GM18505 (cell line): ENCODE data around the gene NEK3.
A peak's percentile ranks its signal among the peaks of the same experiment; 100 is the strongest.
"Not testable (repeated sequence)": the region's sequence is repeated elsewhere in the genome, so short reads cannot be mapped to it uniquely, and the experiment has no call there.

Source experiments
- ATAC-seq: cut with Tn5 transposase; IDR thresholded peaks from one replicate; pipeline ENCODE4 v1.9.1; 2021; ENCODE audit not compliant: unreplicated experiment
- POLR2A ChIP-seq: IDR thresholded peaks from 4 replicates; pipeline ENCODE4 v1.6.1; 2011; ENCODE audit warnings: borderline replicate concordance; ENCODE audit not compliant: insufficient read depth, insufficient read length; ENCODE audit errors: extremely low read depth

The NEK3 gene

DNA sequence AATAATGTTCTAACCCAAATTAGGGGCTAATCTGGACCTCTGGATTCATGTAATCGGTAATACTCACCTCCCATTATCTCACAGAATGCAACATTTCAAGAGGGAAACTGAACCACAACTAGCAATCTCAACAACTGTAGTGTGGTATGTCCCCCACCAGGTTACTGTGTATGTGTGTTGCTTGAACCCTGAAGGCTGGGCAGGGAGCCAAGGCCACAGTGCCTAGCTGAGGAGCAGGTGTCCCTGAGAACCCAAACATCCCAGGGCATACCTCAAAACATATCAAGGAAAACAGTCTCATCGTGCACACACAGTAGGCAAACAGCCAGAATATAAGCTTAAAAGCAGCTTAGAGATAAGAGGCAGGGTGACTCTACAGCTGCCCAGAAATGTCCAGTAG lies 20.5 kb upstream of the NEK3 start:
- TF ChIP-seq POLR2A = no peak
- no peak for ATAC-seq

DNA sequence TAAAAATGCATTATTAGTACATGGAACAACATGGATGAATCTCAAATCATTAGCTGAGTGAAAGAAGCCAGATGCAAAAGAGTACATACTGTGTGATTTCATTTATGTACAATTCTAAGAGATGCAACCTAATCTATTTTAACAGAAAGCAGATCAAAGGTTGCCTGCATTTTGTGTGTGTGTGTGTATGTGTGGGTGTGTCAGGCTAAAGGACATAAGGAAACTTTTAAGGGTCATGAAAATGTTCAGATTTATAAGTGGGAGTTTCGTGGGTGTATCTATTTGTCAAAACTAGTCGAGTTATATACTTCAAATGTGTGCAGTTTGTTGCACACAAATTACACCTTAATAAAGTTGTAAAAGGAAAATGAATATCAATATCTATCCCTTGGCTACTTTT lies 17.9 kb upstream of the NEK3 start:
- no peak for ATAC-seq
- no peak for TF ChIP-seq POLR2A

DNA sequence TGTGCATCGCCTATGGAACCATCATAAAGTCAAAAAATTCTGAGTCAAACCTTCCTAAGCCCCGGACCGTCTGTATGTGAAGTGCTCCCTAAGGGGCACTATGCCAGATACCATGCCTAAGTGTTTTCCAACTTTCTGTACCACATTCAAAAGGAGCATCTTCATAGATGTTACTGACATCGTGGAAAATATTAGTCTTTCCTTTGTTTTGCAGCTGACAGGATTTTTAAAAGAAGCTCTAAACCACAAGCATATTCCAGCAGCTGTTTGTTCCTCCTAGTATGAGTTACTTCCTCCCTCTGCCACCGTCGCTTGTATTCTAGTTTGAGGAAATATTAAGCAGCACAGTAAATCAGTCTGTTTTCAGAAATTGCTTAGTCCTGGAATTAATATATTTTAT lies 14.6 kb upstream of the NEK3 start:
- ATAC-seq = not testable (repeated sequence)

DNA sequence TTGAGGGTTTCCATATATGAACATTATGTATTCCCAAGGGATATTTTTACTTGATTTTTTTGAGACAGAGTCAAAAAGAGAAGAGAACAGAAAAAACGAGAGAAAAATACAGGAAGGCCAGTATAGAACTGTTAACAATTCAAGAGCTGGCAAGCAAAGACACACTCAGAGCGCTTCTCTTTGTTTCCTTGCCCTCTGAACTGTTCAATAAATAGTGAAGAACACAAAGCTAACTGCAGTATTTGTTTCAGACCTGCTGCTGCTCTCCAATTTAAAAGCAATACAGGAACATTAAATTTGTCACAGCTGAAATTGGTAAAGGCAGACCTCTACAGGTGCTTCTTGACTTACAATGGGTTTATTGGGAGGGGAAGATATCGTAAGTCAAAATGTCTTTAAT lies 14.0 kb upstream of the NEK3 start:
- ATAC-seq = no peak

DNA sequence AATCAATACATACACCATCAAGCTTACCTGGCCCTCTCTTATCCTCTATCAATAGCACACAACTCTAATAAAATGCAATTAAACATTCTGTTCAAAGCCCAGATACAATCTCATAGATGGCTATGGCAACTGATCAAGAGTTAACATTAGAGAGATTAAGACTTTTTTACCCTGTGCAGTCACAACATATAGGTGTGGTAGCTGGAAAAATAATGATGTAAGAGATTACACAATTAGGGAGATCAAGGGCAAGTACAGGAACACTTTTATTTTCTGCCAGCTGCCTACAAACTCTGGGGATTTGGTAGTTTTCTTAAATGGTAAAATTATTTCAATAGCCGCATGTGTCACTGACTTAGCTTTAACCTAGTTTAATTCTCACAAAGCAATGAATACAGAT lies 12.3 kb upstream of the NEK3 start:
- not testable (repeated sequence) for ATAC-seq

More for the DNA sequence above, 14.0 kb upstream of the NEK3 start:
- TF ChIP-seq POLR2A = no peak

DNA sequence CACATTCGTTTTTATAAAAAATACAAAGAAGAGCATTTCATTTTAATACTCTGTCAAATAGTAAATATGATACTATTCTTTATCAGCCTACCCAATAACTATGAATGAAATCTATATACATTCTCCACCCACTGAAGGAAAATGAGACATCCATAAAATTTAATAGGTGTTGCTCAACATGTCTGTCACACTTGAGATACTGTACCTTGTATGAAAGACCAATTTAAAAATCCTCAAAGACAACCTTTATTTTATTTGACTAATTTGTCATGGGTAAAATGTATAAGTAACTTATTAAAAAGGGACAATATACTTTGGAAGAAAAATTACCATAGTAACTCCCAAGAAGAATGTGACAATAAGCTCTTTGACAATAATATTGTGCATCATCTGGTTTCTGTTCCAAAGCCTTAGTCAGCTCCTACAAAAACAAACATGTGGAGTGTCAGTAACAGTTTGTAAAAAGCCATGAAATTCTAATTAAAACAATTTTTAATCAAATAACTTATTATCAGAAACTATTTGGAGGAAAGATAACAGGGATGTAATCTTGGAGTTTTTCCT lies 11.5 kb upstream of the NEK3 start:
- not testable (repeated sequence) for ATAC-seq

DNA sequence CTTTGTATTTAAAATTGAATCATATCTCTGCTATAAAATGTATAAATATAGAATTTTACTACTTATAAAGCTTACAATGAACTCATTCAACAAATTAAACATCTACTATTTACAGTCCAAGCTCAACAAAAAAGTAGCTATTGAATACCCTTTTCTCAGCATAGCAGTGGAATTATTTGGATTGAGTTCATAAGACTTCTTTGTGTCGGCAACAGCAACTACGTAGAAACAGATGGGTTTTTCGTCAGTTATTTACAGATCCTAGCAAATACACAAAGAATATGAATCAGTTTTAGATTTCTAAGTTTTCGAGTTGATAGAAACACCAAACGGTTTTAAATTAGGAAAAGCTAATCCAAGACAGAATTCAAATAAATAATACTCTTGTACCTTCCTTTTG lies 10.4 kb upstream of the NEK3 start:
- TF ChIP-seq POLR2A = no peak
- ATAC-seq = no peak

DNA sequence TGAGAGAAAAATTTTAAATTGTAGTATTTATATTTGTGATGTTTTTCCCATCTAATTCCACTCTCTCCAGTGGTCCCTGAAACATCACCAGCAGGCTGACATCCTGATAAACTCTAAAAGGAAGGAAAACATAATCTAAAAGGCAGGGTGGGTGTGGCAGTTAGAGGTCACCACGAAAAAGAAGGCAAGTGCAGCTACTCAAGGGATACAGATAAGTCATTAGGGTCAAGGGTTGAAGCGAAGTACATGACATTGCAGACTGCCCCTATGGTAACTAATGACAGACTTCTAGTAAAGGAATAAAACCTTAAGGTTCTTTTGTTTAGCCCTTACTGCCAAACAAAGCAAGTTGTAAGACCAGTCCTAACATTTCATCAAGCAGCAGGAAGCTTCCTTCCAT lies 6.0 kb upstream of the NEK3 start:
- TF ChIP-seq POLR2A = no peak
- ATAC-seq = no peak

DNA sequence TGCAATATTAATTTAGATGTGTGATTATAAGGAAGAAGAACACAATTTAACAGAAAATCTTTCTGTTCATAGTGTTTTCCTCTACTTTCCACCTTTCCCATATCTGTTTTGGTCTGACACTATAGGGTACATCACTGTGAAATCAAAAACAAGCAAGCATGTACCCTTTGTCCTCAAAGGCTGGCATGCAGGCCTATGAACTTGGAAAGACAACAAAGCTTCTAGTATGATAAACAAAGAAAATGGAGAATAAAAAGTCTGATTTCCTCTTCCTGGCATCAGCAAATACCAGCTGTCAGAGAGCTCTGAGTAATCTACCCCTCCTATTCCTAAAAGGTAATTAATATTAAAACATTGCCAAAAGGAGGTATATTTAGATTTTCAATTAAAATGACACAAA lies 5.6 kb upstream of the NEK3 start:
- no peak for TF ChIP-seq POLR2A
- no peak for ATAC-seq

DNA sequence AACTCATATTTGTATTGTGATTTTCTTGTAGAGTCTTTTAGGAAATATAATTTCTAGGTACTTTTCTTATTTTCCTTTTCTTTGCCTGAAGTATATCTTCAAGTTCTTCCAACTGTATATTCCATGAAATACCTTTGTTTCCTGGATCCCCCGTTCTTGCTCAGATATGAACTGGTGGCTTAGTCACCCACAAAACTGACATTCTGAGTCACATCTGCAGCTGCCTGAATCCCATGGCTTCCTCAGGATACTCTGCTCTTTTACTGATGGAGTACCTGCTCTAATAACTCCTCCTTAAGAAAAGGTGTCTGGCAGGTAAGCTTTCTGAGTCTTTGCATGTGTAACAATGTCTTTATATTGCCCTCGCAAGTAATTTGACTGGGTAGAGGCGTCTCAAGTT lies 4.5 kb upstream of the NEK3 start:
- not testable (repeated sequence) for ATAC-seq

DNA sequence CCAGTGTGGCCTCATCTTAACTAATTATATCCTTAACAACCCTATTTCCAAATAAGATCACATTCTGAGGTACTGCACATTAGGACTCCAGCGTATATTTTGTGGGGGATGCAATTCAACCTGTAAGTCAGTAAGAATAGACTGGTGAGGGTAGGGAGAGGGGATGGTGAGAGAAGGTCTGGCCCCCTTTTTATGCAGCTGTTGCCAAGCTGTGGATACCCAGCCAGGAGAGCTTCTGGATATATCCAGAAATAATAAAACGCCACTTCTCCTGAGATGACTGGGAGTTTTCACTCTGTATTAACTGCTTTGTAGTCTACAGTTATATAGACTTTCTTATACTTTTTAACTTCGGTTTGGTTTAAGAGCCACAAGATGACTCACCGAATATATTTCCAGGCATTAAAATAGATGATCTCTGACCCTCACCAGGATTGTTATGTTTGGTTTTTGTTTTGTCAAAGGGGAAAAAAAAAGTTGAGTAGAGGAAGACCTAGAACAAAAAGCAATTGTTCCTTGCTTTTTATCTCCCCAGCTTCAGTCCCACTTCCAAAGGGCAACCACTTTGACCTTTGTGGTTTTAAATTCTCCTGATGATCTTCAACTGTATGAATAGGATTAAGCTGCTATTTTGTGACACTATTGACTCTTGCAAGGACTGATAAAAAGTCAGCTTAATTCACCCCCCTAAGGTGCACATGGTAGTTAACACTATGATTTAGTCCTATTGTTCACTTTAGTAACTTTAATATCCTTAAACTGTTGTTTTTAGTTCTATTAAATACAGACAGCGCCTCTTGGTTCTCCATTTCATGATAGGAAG lies 3.1 kb upstream of the NEK3 start:
- ATAC-seq = no peak
- TF ChIP-seq POLR2A = no peak

DNA sequence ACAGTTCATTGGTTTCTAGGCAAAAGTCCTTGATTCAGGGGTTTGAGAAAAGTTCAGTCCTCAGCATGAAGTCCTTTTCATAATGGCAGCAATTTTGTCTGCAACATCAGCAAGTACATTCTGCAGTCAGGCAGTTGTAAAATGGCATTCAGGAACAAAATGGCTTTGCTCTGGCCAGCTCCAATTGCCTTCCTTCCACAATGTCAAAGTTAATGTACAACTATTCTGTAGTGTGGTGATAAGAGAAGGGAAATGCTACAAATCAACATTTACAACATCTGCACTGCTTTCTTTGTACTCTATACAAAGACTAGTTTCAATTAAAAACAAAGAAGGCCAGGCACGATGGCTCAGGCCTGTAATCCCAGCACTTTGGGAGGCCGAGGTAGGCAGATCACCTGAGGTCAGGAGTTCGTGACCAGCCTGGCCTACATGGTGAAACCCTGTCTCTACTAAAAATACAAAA lies 1.8 kb upstream of the NEK3 start:
- no peak for ATAC-seq
- TF ChIP-seq POLR2A = no peak

DNA sequence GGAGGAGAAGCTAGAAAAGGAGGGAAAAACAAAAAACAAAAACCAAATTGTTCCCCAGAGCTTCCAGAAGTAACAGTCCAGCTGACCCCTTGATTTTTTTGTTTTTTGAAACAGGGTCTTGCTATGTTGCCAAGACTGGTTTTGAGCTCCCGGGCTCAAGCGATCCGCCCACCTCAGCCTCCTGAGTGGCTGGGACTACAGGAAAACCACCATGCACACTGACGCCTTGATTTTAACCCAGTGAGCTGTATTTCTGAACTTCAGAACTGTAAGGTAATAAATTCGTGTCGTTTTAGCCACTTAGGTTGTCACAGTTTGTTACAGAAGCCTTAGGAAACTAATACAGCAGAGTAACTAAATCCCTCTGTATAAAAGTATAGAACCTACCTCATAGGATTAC lies 1.1 kb upstream of the NEK3 start:
- ATAC-seq = no peak
- no peak for TF ChIP-seq POLR2A

DNA sequence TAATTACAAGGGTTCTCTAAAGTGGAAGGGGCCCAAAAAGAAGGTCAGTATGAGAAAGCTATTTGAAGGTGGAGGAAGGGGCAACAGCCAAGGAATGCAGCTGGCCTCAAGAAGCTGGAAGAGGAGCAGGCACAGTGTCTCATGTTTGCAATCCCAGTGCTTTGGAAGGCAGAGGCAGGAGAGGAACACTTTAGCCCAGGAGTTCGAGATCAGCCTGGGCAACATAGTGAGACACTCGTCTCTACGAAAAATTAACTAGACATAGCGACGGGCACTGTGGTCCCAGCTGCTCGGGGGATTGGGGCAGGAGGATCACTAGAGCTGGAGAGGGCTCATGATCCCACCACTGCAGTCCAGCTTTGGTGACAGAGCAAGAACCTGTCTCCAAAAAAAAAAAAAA lies 656 bp upstream of the NEK3 start:
- no peak for ATAC-seq
- no peak for TF ChIP-seq POLR2A

DNA sequence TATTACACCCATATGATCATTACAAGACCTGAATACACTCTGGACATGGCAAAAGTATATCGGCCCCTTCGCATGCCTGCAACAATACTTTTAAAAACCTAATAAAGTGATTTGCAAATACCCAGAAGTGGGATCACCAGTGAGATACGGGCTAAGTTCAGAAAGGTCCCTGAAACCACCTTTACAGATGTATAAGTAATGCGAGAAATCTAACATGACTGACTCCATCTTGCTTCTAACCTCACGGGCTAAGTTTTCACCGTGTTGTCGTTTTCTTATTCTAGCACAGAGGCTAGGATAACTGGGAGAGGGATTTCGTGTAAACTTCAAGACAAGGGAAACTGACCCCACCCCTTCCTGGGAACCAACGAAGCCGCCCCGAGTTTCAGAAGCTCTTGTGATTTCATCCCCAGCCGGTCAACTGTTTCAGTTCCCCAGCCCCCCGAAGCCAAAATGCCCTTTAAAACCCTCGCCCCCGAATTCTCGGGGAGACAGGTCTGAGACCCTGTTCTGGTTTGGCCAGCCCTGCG lies 703 bp downstream of the NEK3 start:
- ATAC-seq = peak; percentile 16
- no peak for TF ChIP-seq POLR2A
